ENCODE data around the gene VWF.

- no peak for TF ChIP-seq CTCF (IDR thresholded peaks at IDR 0.05 in 4 of 5, conservative IDR thresholded peaks at IDR 0.05 in 1 of 5)
- TF ChIP-seq POLR2A (IDR thresholded peaks at IDR 0.05), result peak in 1 of 2 donors; percentile 19
These were observed 16.4 kb upstream of the VWF start for GRCh38 chr12:6140651-6141447.

Measured in gastrocnemius medialis (tissue), 4 donors.